ENCODE measurements around the gene TUBD1. TPM values are rescaled to one million over a fixed set of nuclear protein-coding genes. Genes with fewer than 3 reads are reported as not detected.

The TUBD1 gene
- total and polyA plus RNA-seq, 12 donors: 4.0 to 10.4 (median 6.6) TPM

- WGBS, 2 donors: 10% methylated on average over 25 of the region's 25 CpGs
- Histone ChIP-seq H3K9me3 (no peaks in the 10 kb centered on the region), H3K36me3 (peaks cover 0 to 49% (median 4%) of the 10 kb centered on the region in 9 donors), H3K27ac (peak overlapping the region in 9 of 10 donors; percentile 67 to 96 (median 89)), H3K27me3 (no peaks in the 10 kb centered on the region), H3K4me3 (peak overlapping the region; percentile 82 to 98 (median 94)), H3K4me1 (peaks cover 5 to 41% (median 19%) of the 10 kb centered on the region in 9 donors)
- intact Hi-C loops (cut with DNase I): no loop called here
- peak; percentile 58 to 75 (median 70) for ATAC-seq
- DNase-seq: no peak
- TF ChIP-seq, protein P1, sequence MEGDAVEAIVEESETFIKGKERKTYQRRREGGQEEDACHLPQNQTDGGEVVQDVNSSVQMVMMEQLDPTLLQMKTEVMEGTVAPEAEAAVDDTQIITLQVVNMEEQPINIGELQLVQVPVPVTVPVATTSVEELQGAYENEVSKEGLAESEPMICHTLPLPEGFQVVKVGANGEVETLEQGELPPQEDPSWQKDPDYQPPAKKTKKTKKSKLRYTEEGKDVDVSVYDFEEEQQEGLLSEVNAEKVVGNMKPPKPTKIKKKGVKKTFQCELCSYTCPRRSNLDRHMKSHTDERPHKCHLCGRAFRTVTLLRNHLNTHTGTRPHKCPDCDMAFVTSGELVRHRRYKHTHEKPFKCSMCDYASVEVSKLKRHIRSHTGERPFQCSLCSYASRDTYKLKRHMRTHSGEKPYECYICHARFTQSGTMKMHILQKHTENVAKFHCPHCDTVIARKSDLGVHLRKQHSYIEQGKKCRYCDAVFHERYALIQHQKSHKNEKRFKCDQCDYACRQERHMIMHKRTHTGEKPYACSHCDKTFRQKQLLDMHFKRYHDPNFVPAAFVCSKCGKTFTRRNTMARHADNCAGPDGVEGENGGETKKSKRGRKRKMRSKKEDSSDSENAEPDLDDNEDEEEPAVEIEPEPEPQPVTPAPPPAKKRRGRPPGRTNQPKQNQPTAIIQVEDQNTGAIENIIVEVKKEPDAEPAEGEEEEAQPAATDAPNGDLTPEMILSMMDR (IDR thresholded peaks at IDR 0.05): no peak
Observed at GRCh38 chr17:59892251-59892923, 356 bp downstream of the TUBD1 start.

GRCh38 chr17:59890720-59891119, 2.0 kb downstream of the TUBD1 start:
- H3K27ac ChIP-seq: no peak overlapping the region
- no peak for ATAC-seq
- TF ChIP-seq, protein P1 (IDR thresholded peaks at IDR 0.05): no peak
- H3K27me3 ChIP-seq: no peaks in the 10 kb centered on the region
- DNase-seq: no peak
- H3K36me3 ChIP-seq: peaks cover 0 to 54% (median 4%) of the 10 kb centered on the region in 9 donors
- intact Hi-C loops (cut with DNase I): no loop called here
- no peaks in the 10 kb centered on the region for H3K9me3 ChIP-seq
- H3K4me1 ChIP-seq: peaks cover 5 to 29% (median 19%) of the 10 kb centered on the region in 9 donors
- 97 to 100% methylated on average over 2 of the region's 2 CpGs for WGBS, 2 donors
- no peak overlapping the region for H3K4me3 ChIP-seq

DNA sequence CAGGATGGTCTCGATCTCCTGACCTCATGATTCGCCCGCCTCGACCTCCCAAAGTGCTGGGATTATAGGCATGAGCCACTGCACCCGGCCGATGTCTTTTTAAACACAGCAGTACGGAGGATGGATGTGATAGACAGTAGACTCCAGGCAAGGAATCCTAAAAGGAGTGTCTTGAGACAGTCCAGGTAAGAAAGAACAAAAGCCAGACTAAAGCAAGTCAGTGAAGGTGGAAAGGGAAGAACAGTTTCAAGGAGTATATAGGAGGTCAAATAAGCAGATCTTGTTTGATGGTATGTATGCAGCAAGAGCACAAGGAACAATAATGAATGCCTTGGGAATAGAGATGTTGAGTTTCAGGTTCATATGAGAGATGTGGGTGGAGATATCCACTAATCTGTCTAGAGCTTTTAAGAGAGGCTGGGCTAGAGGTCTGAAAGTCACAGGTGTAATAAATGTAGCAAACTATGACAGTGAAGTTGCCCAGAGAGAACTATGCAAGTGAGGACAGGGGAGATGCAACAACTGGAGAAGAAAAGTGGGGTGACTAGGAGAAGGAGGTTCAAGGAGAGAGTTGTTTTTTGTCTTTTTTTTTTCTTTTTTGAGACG, 4.5 kb downstream of the TUBD1 start:
- no peak overlapping the region for H3K27ac ChIP-seq
- DNase-seq: no peak
- H3K4me3 ChIP-seq: no peak overlapping the region
- TF ChIP-seq, protein P1 (IDR thresholded peaks at IDR 0.05): no peak
- WGBS, 2 donors: 96 to 98% methylated on average over 8 of the region's 8 CpGs
- ATAC-seq: no peak
- peaks cover 5 to 16% (median 11%) of the 10 kb centered on the region in 9 donors for H3K4me1 ChIP-seq
- H3K9me3 ChIP-seq: no peaks in the 10 kb centered on the region
- H3K36me3 ChIP-seq: peaks cover 0 to 75% (median 21%) of the 10 kb centered on the region in 9 donors
- H3K27me3 ChIP-seq: no peaks in the 10 kb centered on the region
- intact Hi-C loops (cut with DNase I): no loop called here

- Histone ChIP-seq H3K27ac (no peak overlapping the region), H3K27me3 (no peaks in the 10 kb centered on the region), H3K4me1 (no peaks in the 10 kb centered on the region), H3K36me3 (peaks cover 0 to 98% (median 33%) of the 10 kb centered on the region in 9 donors), H3K4me3 (no peak overlapping the region), H3K9me3 (no peaks in the 10 kb centered on the region)
- TF ChIP-seq, protein P1 (IDR thresholded peaks at IDR 0.05): no peak
- DNase-seq (no peak), ATAC-seq (peak in 1 of 8 donors; percentile 35)
- intact Hi-C loops (cut with DNase I): no loop called here
- 95 to 98% methylated on average over 9 of the region's 9 CpGs for WGBS, 2 donors
Observed at GRCh38 chr17:59884861-59885260, 7.9 kb downstream of the TUBD1 start.

All from heart right ventricle (tissue), 16 donors.